ENCODE results near the gene C12orf42. TPM values are rescaled to one million over a fixed set of nuclear protein-coding genes. Genes with fewer than 3 reads are reported as not detected.

The C12orf42 gene
- total RNA-seq, 1 donor, result not detected

GRCh38 chr12:103462675-103463074, 33.1 kb downstream of the C12orf42 start:
- H3K79me2 ChIP-seq (ENCODE audit: insufficient read depth, low read length), result no peaks in the 10 kb centered on the region
- H3K9me3 ChIP-seq (ENCODE audit: low read depth, low read length), result no peaks in the 10 kb centered on the region
- TF ChIP-seq CTCF (IDR thresholded peaks at IDR 0.05; ENCODE audit: extremely low read depth, low read depth, low read length), result no peak
- DNase-seq (ENCODE audit: insufficient read length, low spot score, missing footprints), result no peak
- H3K27me3 ChIP-seq (ENCODE audit: insufficient read depth, low read length), result no peaks in the 10 kb centered on the region
- no peak overlapping the region for H3K4me3 ChIP-seq (ENCODE audit: insufficient read depth, low read length)
- no peak overlapping the region for H2AFZ ChIP-seq (ENCODE audit: low read length)
- no peaks in the 10 kb centered on the region for H4K20me1 ChIP-seq (ENCODE audit: insufficient read depth, low read length)
- H3K4me2 ChIP-seq (ENCODE audit: insufficient read depth, low read length), result no peak overlapping the region
- no peak overlapping the region for H3K27ac ChIP-seq (ENCODE audit: low read depth, low read length)
- no peaks in the 10 kb centered on the region for H3K4me1 ChIP-seq (ENCODE audit: insufficient read depth, low read length)
- no peaks in the 10 kb centered on the region for H3K36me3 ChIP-seq (ENCODE audit: insufficient read depth, low read length)

- Histone ChIP-seq H2AFZ (ENCODE audit: low read length) (no peak overlapping the region), H3K36me3 (ENCODE audit: insufficient read depth, low read length) (no peaks in the 10 kb centered on the region), H3K4me1 (ENCODE audit: insufficient read depth, low read length) (no peaks in the 10 kb centered on the region), H3K27me3 (ENCODE audit: insufficient read depth, low read length) (no peaks in the 10 kb centered on the region), H3K4me2 (ENCODE audit: insufficient read depth, low read length) (no peak overlapping the region), H3K27ac (ENCODE audit: low read depth, low read length) (no peak overlapping the region), H4K20me1 (ENCODE audit: insufficient read depth, low read length) (no peaks in the 10 kb centered on the region), H3K79me2 (ENCODE audit: insufficient read depth, low read length) (no peaks in the 10 kb centered on the region), H3K9me3 (ENCODE audit: low read depth, low read length) (no peaks in the 10 kb centered on the region), H3K4me3 (ENCODE audit: insufficient read depth, low read length) (no peak overlapping the region)
- no peak for DNase-seq (ENCODE audit: insufficient read length, low spot score, missing footprints)
- TF ChIP-seq CTCF (IDR thresholded peaks at IDR 0.05; ENCODE audit: extremely low read depth, low read depth, low read length), result no peak
Observed at GRCh38 chr12:103457471-103457870, 38.3 kb downstream of the C12orf42 start.

GRCh38 chr12:103456006-103456405, 39.8 kb downstream of the C12orf42 start:
- no peaks in the 10 kb centered on the region for H3K9me3 ChIP-seq (ENCODE audit: low read depth, low read length)
- no peak overlapping the region for H3K27ac ChIP-seq (ENCODE audit: low read depth, low read length)
- no peak for DNase-seq (ENCODE audit: insufficient read length, low spot score, missing footprints)
- no peak overlapping the region for H3K4me3 ChIP-seq (ENCODE audit: insufficient read depth, low read length)
- H4K20me1 ChIP-seq (ENCODE audit: insufficient read depth, low read length), result no peaks in the 10 kb centered on the region
- no peaks in the 10 kb centered on the region for H3K27me3 ChIP-seq (ENCODE audit: insufficient read depth, low read length)
- H3K4me1 ChIP-seq (ENCODE audit: insufficient read depth, low read length), result no peaks in the 10 kb centered on the region
- no peak overlapping the region for H3K4me2 ChIP-seq (ENCODE audit: insufficient read depth, low read length)
- no peaks in the 10 kb centered on the region for H3K36me3 ChIP-seq (ENCODE audit: insufficient read depth, low read length)
- H2AFZ ChIP-seq (ENCODE audit: low read length), result no peak overlapping the region
- no peaks in the 10 kb centered on the region for H3K79me2 ChIP-seq (ENCODE audit: insufficient read depth, low read length)
- TF ChIP-seq CTCF (IDR thresholded peaks at IDR 0.05; ENCODE audit: extremely low read depth, low read depth, low read length), result no peak

GRCh38 chr12:103455020-103455763, 40.6 kb downstream of the C12orf42 start:
- H4K20me1 ChIP-seq (ENCODE audit: insufficient read depth, low read length), result no peaks in the 10 kb centered on the region
- no peaks in the 10 kb centered on the region for H3K79me2 ChIP-seq (ENCODE audit: insufficient read depth, low read length)
- H3K4me1 ChIP-seq (ENCODE audit: insufficient read depth, low read length), result no peaks in the 10 kb centered on the region
- H3K4me3 ChIP-seq (ENCODE audit: insufficient read depth, low read length), result no peak overlapping the region
- no peak for DNase-seq (ENCODE audit: insufficient read length, low spot score, missing footprints)
- no peak overlapping the region for H2AFZ ChIP-seq (ENCODE audit: low read length)
- TF ChIP-seq CTCF (IDR thresholded peaks at IDR 0.05; ENCODE audit: extremely low read depth, low read depth, low read length), result no peak
- H3K36me3 ChIP-seq (ENCODE audit: insufficient read depth, low read length), result no peaks in the 10 kb centered on the region
- H3K27ac ChIP-seq (ENCODE audit: low read depth, low read length), result no peak overlapping the region
- no peaks in the 10 kb centered on the region for H3K27me3 ChIP-seq (ENCODE audit: insufficient read depth, low read length)
- H3K4me2 ChIP-seq (ENCODE audit: insufficient read depth, low read length), result no peak overlapping the region
- H3K9me3 ChIP-seq (ENCODE audit: low read depth, low read length), result no peaks in the 10 kb centered on the region
